ENCODE measurements around the gene WTAP.

The WTAP gene

GRCh38 chr6:159801935-159802334, 74.6 kb downstream of the WTAP start:
- in situ Hi-C loops (cut with MboI; ENCODE audit: low sequenced_read_pairs), result no loop called here

- in situ Hi-C loops (cut with MboI; ENCODE audit: low sequenced_read_pairs), result no loop called here
Observed at GRCh38 chr6:159804504-159804903, 77.2 kb downstream of the WTAP start.

GRCh38 chr6:159805440-159806020, 78.2 kb downstream of the WTAP start:
- in situ Hi-C loops (cut with MboI; ENCODE audit: low sequenced_read_pairs), result no loop called here
